Measurements from ENCODE around the gene RINL. TPM values are rescaled to one million over a fixed set of nuclear protein-coding genes. Genes with fewer than 3 reads are reported as not detected.

The RINL gene
- total RNA-seq, 4 donors from 2014 or later, result 4.6 to 10.4 (median 6.6) TPM

DNA sequence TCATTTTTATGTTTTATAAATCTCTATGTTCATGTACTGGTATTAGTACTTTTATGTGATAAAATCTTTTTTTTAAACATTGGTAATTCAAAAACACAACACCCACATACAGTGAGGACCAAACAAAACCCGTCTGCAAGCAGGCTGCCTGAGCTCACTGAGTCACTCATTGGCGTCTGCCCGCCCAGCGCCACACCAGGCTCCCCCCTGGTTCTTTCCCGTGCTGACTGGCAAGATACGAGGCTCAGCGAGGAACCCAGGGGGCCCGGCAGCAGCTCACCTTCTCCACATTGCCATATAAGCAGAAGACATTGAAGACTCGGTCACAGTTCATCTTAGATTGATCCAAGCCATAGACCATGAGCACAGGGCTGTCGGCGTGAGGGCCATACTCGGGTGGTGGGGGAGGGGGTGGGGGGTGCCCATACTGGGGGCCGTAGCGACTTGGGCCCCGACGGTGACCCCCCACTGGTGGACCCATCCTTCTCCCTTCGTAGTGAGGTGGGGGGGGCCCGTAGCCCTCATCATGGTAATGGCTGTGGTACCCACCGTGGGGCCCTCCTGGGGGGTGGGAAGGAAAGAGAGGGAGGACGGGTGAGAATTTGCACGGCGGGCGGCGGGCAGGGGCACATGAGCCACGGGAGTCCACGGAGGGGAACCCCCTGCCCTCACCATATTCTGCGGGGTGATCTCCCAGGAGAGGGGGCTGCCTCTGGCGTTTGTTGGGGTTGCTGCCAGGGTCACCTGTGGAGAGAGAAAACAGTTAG is 38.1 kb downstream of the RINL start:
- peaks cover 92 to 100% (median 100%) of the 10 kb centered on the region in 4 donors for H3K36me3 ChIP-seq
- H3K9me3 ChIP-seq, result no peaks in the 10 kb centered on the region
- peaks cover 7 to 58% (median 43%) of the 10 kb centered on the region in 4 donors for H3K4me1 ChIP-seq
- H3K27me3 ChIP-seq, result no peaks in the 10 kb centered on the region
- intact Hi-C loops (cut with DNase I), result loop anchor here (5.0 to 10.0 kb wide), 2 partner anchors 108 to 205 kb away; no protein-coding TSS in a partner anchor
- no peak for DNase-seq (ENCODE audit: extremely low spot score)
- H3K4me3 ChIP-seq, result no peak overlapping the region
- WGBS, result 82% methylated on average over 21 of the region's 28 CpGs
- no peak for TF ChIP-seq POLR2AphosphoS5 (IDR thresholded peaks at IDR 0.05)
- TF ChIP-seq, protein P1, sequence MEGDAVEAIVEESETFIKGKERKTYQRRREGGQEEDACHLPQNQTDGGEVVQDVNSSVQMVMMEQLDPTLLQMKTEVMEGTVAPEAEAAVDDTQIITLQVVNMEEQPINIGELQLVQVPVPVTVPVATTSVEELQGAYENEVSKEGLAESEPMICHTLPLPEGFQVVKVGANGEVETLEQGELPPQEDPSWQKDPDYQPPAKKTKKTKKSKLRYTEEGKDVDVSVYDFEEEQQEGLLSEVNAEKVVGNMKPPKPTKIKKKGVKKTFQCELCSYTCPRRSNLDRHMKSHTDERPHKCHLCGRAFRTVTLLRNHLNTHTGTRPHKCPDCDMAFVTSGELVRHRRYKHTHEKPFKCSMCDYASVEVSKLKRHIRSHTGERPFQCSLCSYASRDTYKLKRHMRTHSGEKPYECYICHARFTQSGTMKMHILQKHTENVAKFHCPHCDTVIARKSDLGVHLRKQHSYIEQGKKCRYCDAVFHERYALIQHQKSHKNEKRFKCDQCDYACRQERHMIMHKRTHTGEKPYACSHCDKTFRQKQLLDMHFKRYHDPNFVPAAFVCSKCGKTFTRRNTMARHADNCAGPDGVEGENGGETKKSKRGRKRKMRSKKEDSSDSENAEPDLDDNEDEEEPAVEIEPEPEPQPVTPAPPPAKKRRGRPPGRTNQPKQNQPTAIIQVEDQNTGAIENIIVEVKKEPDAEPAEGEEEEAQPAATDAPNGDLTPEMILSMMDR (IDR thresholded peaks at IDR 0.05), result no peak
- TF ChIP-seq EP300 (IDR thresholded peaks at IDR 0.05), result no peak
- TF ChIP-seq POLR2A (IDR thresholded peaks at IDR 0.05; ENCODE audit: low read depth), result no peak
- H3K27ac ChIP-seq (replicated peaks in 1 of 4), result peak overlapping the region in 2 of 4 donors; percentile 10 to 36

DNA sequence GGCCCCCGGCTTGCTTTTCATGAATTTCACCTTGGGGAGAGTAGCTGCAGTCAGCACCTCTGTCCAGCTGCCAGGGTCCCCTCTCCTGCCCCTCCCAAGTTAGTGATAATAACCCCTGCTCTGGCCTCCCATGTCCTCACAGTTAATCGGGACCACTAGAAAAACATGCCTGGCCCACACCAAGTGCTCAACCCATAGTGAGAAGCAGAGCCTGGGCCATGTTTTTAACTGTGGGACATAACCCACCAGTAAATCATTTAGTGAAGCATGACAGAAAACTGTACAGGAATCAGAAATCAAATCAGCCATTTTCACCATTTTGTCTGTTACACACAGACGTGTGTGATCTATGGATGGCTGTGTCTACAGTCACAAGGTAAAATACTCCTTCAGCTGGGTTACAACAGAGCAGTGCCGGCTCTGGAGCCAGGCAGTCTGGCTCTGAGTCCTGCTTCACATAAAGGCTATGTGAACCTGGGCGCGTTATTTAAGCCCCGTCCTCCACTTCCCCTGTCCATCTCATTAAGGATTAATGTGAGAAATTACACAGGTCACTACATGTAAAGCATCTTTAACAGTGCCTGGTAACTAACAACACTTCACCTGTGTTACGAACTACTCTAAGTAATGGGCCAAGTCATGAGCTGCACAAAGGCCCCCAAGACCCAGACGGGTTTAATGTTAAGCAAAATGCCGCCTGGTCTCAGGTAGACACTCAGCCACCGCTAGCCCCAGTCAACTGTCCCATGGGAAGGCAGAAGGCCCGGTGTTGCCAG is 38.9 kb downstream of the RINL start:
- Histone ChIP-seq H3K27me3 (no peaks in the 10 kb centered on the region), H3K9me3 (no peaks in the 10 kb centered on the region), H3K4me3 (no peak overlapping the region), H3K27ac (replicated peaks in 1 of 4) (peak overlapping the region in 2 of 4 donors; percentile 10 to 36), H3K4me1 (peaks cover 7 to 51% (median 40%) of the 10 kb centered on the region in 4 donors), H3K36me3 (peaks cover 84 to 97% (median 91%) of the 10 kb centered on the region in 4 donors)
- TF ChIP-seq POLR2A (IDR thresholded peaks at IDR 0.05; ENCODE audit: low read depth), result no peak
- no peak for TF ChIP-seq EP300 (IDR thresholded peaks at IDR 0.05)
- no peak for TF ChIP-seq POLR2AphosphoS5 (IDR thresholded peaks at IDR 0.05)
- TF ChIP-seq, protein P1 (IDR thresholded peaks at IDR 0.05), result no peak
- intact Hi-C loops (cut with DNase I), result loop anchor here (5.0 to 10.0 kb wide), 2 partner anchors 107 to 204 kb away; no protein-coding TSS in a partner anchor
- WGBS, result 81% methylated on average over 11 of the region's 12 CpGs
- DNase-seq (ENCODE audit: extremely low spot score), result no peak

DNA sequence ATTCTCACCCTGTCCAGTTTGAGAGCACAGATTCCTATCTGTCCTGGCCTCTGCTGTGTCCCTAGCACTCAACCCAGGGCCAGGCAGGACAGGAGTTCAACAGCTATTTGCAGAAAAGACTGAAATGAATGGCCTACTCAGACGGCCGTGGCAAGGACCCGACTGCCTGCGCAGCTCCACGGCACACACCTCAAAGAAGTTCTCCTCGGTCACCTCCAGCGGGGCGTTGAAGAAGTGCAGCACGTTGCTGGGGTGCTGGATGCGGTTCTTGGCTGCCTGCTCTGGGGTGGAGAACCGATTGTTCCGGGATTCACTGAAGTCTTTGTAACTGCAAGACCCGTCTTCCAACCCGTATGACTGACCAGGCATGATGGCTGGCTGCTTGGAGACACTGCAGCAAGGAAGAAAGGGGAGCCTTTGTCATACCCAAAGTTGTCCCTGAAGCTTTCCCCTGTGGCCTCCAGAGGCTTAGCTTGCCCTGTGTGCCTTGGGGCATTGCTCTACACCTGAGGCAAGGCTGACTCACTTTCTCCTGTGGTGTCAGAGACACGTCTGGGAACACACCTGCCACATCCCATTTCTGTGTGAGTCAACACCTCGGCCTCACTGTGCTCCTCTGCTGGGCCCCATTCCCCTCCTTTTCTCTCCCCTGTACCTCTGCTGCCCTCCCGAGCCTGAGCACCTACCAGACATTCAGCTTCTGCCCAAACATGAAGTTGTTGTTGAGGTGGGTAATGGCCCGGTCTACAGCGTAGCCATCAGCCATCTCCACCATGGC is 39.7 kb downstream of the RINL start:
- Histone ChIP-seq H3K9me3 (no peaks in the 10 kb centered on the region), H3K27me3 (no peaks in the 10 kb centered on the region), H3K36me3 (peaks cover 76 to 89% (median 84%) of the 10 kb centered on the region in 4 donors), H3K4me1 (peaks cover 0 to 44% (median 33%) of the 10 kb centered on the region in 4 donors), H3K4me3 (no peak overlapping the region), H3K27ac (replicated peaks in 1 of 4) (peak overlapping the region in 2 of 4 donors; percentile 30 to 36)
- intact Hi-C loops (cut with DNase I), result loop anchor here (5.0 to 10.0 kb wide), 2 partner anchors 106 to 204 kb away; no protein-coding TSS in a partner anchor
- no peak for DNase-seq (ENCODE audit: extremely low spot score)
- 73% methylated on average over 12 of the region's 19 CpGs for WGBS
- TF ChIP-seq POLR2AphosphoS5 (IDR thresholded peaks at IDR 0.05) (no peak), EP300 (IDR thresholded peaks at IDR 0.05) (no peak), POLR2A (IDR thresholded peaks at IDR 0.05; ENCODE audit: low read depth) (no peak)
- TF ChIP-seq, protein P1 (IDR thresholded peaks at IDR 0.05), result no peak

DNA sequence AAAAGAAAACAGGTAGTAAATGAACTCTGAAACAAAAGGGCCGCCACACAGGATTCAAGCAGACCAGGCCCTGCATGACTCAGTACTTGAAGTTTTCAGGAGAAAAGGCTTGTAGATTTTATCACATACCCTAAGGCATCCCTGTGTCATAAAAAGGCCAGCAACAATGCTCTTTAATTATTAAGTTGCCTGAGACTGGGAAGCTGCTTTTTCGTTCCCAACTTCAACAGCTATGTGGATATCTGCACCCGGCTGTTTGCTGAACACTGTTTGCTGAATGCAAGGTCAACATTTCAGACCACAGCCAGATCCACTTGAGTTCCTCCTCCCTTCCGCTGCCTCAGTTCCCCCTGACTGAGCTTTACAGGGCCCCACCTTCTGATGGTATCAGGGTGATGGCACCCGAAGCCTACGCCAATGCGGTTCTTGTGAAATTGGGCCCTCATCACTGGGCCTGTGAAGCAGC is 40.4 kb downstream of the RINL start:
- TF ChIP-seq, protein P1 (IDR thresholded peaks at IDR 0.05), result no peak
- TF ChIP-seq EP300 (IDR thresholded peaks at IDR 0.05), result no peak
- H3K9me3 ChIP-seq, result no peaks in the 10 kb centered on the region
- peaks cover 1 to 38% (median 33%) of the 10 kb centered on the region in 4 donors for H3K4me1 ChIP-seq
- H3K27ac ChIP-seq (replicated peaks in 1 of 4), result peak overlapping the region in 2 of 4 donors; percentile 30 to 36
- H3K4me3 ChIP-seq, result no peak overlapping the region
- peaks cover 69 to 82% (median 76%) of the 10 kb centered on the region in 4 donors for H3K36me3 ChIP-seq
- no peaks in the 10 kb centered on the region for H3K27me3 ChIP-seq
- intact Hi-C loops (cut with DNase I), result loop anchor here (5.0 to 10.0 kb wide), 2 partner anchors 105 to 203 kb away; no protein-coding TSS in a partner anchor
- no peak for DNase-seq (ENCODE audit: extremely low spot score)
- 98% methylated on average over 7 of the region's 7 CpGs for WGBS

Measured in esophagus muscularis mucosa (tissue), 4 donors.